NCI-H446 treated with DMSO at 0.1 percent for 48 hours (cell line): ENCODE measurements around the gene PPAN.

Experiments used
- DNase-seq: peaks from one replicate; lab custom pipeline; 2025; lab: John Stamatoyannopoulos, UW

The PPAN gene

GRCh38 chr19:10113964-10114650 is 7.9 kb downstream of the PPAN start:
- no peak for DNase-seq

GRCh38 chr19:10114651-10115391 is 8.7 kb downstream of the PPAN start:
- DNase-seq = no peak

GRCh38 chr19:10115392-10116084 is 9.4 kb downstream of the PPAN start:
- no peak for DNase-seq

- DNase-seq = no peak
These were observed 10.1 kb downstream of the PPAN start for GRCh38 chr19:10116085-10116865.

GRCh38 chr19:10116866-10117616 is 10.9 kb downstream of the PPAN start:
- DNase-seq = no peak

- no peak for DNase-seq
These were observed 12.8 kb downstream of the PPAN start for GRCh38 chr19:10118960-10119359.

- DNase-seq = no peak
These were observed 14.5 kb downstream of the PPAN start for GRCh38 chr19:10120538-10121189.

- DNase-seq = no peak
These were observed 15.9 kb downstream of the PPAN start for GRCh38 chr19:10122045-10122444.

GRCh38 chr19:10124429-10124828 is 18.3 kb downstream of the PPAN start:
- DNase-seq = no peak

GRCh38 chr19:10126213-10126639 is 20.1 kb downstream of the PPAN start:
- DNase-seq = no peak

- no peak for DNase-seq
These were observed 26.7 kb downstream of the PPAN start for GRCh38 chr19:10132905-10133304.

GRCh38 chr19:10133596-10133995 is 27.4 kb downstream of the PPAN start:
- DNase-seq = no peak

GRCh38 chr19:10134040-10134439 is 27.9 kb downstream of the PPAN start:
- DNase-seq = no peak

- no peak for DNase-seq
These were observed 29.6 kb downstream of the PPAN start for GRCh38 chr19:10135551-10136334.

- DNase-seq = no peak
These were observed 30.8 kb downstream of the PPAN start for GRCh38 chr19:10136936-10137335.

- DNase-seq = no peak
These were observed 31.9 kb downstream of the PPAN start for GRCh38 chr19:10137751-10138682.

- no peak for DNase-seq
These were observed 33.0 kb downstream of the PPAN start for GRCh38 chr19:10138879-10139795.

GRCh38 chr19:10139952-10140351 is 33.8 kb downstream of the PPAN start:
- no peak for DNase-seq
